ENCODE data around the gene BEGAIN. TPM values are rescaled to one million over a fixed set of nuclear protein-coding genes. Genes with fewer than 3 reads are reported as not detected.

Gene BEGAIN
- total RNA-seq, 1 donor from 2014 or later = 12.3 TPM

DNA sequence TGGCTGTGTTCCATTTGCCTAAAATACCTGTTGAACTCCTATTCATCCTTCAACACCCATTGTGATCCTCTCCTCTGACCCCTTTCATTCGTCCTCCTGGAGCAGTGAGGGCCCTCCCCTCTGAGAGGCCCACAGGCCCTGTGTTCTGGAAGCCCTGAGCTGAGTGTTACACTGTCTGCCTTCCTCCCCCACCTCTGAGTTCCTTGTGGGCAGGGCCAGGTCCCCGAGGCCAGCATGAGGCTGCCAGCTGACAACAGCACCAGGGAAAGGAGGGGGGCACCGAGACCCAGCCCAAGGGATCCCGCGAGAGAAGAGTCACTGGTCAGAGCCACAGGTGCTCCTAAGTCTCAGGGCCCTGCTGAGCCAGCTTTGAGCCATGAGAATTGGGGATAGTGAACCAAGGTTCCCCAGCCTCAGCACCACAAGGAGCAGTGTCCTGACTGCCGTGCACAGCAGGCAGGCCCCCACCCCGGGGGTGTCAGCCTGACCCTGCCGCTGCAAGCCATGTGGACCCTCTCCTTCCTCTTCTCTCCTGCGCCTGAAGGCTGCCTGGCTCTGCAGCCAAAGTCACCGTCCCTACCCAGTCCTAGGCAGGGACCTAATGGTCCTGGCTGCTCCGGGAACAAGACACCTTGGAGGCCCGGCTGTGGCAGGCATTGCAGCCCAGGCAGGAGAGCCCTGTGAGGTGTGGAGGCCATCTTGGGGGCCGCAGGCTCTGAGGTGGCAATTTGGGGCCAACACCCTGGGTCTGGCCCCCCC, 52.5 kb downstream of the BEGAIN start:
- DNase-seq (ENCODE audit: low spot score) = no peak
- no peak for ATAC-seq
- intact Hi-C loops (cut with DNase I) = loop anchor here (10.0 kb wide), 2 partner anchors 110 to 1910 kb away; no protein-coding TSS in a partner anchor

DNA sequence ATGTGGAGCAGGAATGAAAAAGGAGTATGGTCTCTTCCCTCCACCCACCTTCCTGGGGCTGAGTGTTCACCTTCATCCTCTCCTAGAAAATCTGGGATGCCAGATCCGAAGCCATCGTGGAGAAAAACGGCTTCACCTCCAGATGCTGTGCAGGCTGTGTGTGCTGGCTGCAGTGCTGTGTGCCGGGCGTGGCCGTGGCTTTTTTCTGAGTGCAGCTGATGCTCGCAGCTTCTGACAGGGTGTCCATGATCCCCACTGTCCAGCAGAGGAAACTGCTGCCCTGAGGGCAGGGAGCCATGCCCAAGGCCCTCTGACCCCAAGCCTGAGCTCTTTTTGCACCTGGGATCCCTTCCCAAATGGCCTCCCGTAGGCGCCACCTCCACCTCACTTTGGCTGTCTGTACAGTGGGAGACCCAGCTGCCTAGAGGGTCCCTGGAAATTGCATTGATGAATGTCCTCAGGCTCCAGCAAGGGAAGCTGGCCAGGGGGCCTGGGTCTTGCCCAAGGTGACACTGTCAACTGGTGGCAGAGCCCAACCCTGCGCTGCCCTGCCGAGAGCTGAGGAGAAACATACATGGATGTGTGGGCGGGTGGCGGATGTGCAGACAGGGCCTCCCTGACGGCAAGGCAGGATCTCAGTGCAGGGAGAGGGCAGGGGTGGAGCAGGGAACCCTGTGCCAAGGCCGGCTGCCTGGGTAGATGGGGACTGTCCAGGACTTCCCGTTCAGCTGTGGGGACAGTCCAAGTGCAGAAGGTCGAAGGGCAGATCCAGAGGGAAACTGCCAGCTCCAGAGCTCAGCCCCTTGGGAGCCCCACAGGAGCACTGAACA, 53.3 kb downstream of the BEGAIN start:
- no peak for ATAC-seq
- intact Hi-C loops (cut with DNase I) = loop anchor here (10.0 kb wide), 2 partner anchors 111 to 1909 kb away; no protein-coding TSS in a partner anchor
- DNase-seq (ENCODE audit: low spot score) = peak; percentile 65

GRCh38 chr14:100532906-100533655, 54.1 kb downstream of the BEGAIN start:
- intact Hi-C loops (cut with DNase I) = loop anchor here (10.0 kb wide), 2 partner anchors 112 to 1908 kb away; no protein-coding TSS in a partner anchor
- ATAC-seq (peak; percentile 68), DNase-seq (ENCODE audit: low spot score) (peak; percentile 79)

- intact Hi-C loops (cut with DNase I) = loop anchor here (10.0 kb wide), 2 partner anchors 112 to 1908 kb away; no protein-coding TSS in a partner anchor
- no peak for DNase-seq (ENCODE audit: low spot score)
These were observed 54.9 kb downstream of the BEGAIN start for GRCh38 chr14:100532154-100532861.

DNA sequence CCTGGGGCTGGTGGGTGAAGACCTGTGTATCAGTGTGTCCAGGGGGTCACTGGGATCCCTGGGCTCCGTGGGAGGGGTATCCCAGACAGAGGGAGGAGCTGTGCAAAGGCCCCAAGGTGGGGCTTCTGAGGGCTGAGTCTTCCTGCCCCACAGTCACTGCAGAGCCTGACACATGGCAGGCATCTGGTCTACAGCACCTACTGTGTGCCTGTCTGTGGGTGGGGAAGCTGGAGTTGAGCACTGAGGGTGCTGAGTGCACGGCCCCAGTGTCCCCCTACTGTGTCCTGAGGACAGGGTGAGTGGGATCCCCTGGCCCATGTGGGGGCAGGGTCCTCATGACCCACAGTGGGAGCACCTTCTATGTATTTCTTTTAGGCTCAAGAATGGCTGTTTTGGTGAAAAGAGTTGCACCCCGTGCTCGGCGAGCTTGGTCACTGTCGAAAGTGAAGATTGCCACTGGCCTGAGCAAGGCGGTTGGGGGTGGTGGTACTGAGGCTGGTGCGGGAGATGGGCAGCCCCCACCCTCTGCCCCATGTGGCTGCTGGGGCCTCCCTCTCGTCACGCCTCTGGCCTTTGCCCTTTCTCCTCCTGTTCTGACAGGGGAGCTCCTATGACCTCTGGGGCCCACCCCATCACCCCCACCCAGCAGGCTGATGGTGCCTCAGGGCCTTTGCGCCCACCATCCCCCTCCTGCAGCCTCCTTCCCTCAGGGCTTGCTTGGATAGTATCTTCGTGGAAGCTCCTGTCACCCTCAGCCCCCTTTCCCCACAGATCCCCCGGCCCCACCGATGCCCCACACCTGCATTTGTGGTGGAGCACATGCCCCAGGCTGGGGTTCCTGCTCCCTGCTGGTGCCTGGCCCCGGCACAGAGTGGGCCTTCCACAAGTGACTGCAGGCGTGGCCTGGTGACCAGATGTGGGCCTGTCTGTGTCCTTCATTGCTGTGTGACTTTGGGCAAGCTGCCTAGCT, 55.8 kb downstream of the BEGAIN start:
- ATAC-seq = no peak
- intact Hi-C loops (cut with DNase I) = loop anchor here (10.0 kb wide), 2 partner anchors 113 to 1907 kb away; no protein-coding TSS in a partner anchor
- no peak for DNase-seq (ENCODE audit: low spot score)

More at GRCh38 chr14:100532154-100532861, 54.9 kb downstream of the BEGAIN start:
- no peak for ATAC-seq

DNA sequence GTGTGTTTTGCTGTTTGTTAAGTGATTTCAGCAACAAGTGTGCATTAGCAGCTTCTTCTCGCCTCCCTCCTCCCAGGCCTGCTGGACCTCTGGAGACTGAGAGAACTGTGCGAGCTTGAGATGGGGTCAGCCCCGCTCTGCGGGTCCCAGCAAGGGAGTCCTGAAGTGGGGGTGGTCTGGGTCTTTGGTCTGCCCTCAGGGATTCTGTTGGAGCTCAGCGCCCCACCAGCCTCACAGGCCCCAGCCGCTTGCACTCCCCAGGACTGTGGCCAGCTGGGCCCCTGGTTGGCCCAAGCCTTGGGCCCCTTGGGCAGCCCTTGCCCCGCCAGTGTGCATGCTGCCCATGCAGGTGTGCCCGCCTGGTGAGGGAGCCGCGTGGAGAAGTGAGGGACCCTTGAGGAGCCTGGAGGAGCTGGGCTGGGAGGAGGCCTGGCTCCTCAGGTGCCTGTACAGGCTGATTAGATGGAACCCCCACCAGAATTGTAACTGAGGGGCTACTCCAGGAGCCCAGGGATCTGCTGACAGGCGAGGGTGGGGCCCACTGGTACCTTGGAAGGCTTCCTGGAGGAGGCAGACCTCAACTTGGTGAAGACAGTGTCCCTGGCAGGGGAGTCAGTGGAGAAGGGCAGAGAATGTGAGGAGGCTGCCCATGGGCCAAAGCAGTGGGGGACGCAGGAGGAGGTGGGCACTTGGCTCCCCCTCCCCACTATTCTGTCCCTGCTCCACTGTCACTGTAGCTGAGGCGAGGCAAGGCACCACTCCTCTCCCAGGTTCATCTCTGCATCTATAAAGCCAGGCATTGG, 56.7 kb downstream of the BEGAIN start:
- intact Hi-C loops (cut with DNase I) = loop anchor here (10.0 kb wide), 2 partner anchors 114 to 1906 kb away; no protein-coding TSS in a partner anchor
- ATAC-seq (no peak), DNase-seq (ENCODE audit: low spot score) (no peak)

- no peak for DNase-seq (ENCODE audit: low spot score)
- ATAC-seq = no peak
- intact Hi-C loops (cut with DNase I) = loop anchor here (10.0 kb wide), 2 partner anchors 115 to 1905 kb away; no protein-coding TSS in a partner anchor
These were observed 57.6 kb downstream of the BEGAIN start for GRCh38 chr14:100529561-100530031.

- DNase-seq (ENCODE audit: low spot score) (no peak), ATAC-seq (no peak)
- intact Hi-C loops (cut with DNase I) = no loop called here
These were observed 58.2 kb downstream of the BEGAIN start for GRCh38 chr14:100528962-100529560.

DNA sequence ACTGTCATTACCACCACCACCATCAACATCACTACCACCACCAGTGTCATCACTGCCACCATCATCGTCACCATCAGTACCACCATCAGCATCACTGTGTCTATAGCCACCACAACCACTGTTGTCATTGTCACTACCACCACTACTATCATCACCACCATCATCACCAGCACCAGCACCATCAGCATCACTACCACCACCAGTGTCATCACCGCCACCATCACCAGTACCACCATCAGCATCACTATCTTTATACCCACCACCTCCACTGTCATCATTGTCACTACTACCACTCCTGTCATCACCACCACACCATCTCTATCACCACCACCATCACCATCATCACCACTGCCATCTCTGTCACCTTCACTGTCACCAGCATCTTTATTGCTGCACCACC, 60.6 kb downstream of the BEGAIN start:
- intact Hi-C loops (cut with DNase I) = no loop called here
- DNase-seq (ENCODE audit: low spot score) (peak; percentile 42), ATAC-seq (peak; percentile 29)

GRCh38 chr14:100526057-100526456, 61.2 kb downstream of the BEGAIN start:
- DNase-seq (ENCODE audit: low spot score) = no peak
- intact Hi-C loops (cut with DNase I) = no loop called here
- ATAC-seq = no peak

DNA sequence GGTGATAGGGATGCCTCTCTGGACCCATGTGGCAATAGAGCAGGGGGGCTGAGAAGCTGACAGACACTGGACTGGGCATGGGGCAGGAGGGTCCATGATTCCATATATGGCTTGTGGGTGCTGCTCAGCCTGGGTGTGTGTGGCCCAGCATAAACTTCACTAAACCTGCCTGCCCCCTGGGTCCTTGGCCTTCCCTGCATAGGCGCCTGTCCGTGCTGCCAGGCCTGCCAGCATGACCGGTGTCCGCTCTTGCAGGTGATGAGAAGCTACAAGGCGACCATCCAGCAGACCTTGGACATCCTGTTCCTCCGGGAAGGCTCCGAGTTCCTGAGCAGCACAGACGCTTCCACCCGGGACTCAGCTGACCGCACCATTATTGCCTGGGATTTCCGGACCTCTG, 61.6 kb downstream of the BEGAIN start:
- DNase-seq (ENCODE audit: low spot score) (no peak), ATAC-seq (no peak)
- intact Hi-C loops (cut with DNase I) = no loop called here

DNA sequence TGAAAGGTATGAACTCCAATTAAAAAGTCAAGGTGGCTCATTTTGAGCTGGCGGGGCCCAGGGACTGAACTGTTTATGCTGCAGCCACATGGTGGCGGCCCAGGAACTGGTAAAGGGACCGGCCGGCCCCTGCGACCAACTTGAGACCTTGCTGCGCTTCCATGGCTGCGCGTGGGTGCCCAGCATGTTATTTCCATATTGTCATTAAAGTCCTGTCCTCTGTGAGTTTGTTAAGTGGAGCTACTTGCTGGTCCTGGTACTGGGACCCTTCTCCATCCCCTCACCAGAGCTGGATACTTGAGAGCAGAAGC, 62.3 kb downstream of the BEGAIN start:
- intact Hi-C loops (cut with DNase I) = no loop called here
- no peak for DNase-seq (ENCODE audit: low spot score)
- peak; percentile 59 for ATAC-seq

GRCh38 chr14:100524233-100524932, 62.8 kb downstream of the BEGAIN start:
- ATAC-seq (no peak), DNase-seq (ENCODE audit: low spot score) (no peak)
- intact Hi-C loops (cut with DNase I) = no loop called here

- DNase-seq (ENCODE audit: low spot score) (no peak), ATAC-seq (no peak)
- intact Hi-C loops (cut with DNase I) = no loop called here
These were observed 63.4 kb downstream of the BEGAIN start for GRCh38 chr14:100523843-100524169.

DNA sequence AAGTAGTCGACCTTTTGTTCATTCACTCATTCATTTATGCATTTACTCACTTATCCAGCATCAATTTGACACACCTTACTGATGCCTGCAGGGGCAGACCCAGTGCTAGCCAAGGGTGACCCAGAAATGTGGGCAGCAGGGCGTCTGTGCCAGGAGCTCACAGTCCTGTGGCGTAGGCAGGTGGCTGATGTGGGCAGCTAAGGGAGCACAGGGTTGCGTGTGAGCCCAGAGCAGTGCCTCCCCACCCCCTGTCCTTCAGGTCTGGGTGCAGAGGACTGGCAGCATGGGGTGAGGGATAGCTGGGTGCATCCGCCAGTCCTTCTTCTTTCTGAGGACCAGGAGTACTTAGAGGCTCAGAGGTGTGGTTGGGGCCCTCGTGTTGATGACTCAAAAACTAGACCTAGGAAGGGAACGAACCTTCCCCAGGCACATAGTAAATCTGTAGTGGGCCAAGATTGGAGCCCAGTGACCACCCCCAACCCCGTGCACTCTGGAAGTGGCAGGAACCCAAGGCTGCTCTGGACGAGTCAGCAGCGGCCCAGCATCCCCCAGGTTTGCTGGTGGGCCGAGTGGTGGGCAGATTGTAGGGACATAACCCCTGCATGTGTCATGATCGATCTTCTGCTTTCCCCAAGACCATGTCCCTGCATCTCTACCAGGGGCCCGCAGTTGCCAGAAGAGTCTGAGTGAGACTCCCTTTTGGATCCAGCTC, 63.9 kb downstream of the BEGAIN start:
- intact Hi-C loops (cut with DNase I) = no loop called here
- ATAC-seq (no peak), DNase-seq (ENCODE audit: low spot score) (no peak)
